ENCODE results near the gene STK24.

The STK24 gene

GRCh38 chr13:98508280-98508679 lies 68.6 kb downstream of the STK24 start:
- DNase-seq, result no peak

GRCh38 chr13:98507282-98507797 lies 69.6 kb downstream of the STK24 start:
- peak; percentile 90 for DNase-seq

GRCh38 chr13:98506728-98507230 lies 70.1 kb downstream of the STK24 start:
- DNase-seq, result no peak

GRCh38 chr13:98506322-98506721 lies 70.6 kb downstream of the STK24 start:
- DNase-seq, result no peak

- DNase-seq, result no peak
Measured at GRCh38 chr13:98505217-98505616, 71.7 kb downstream of the STK24 start.

GRCh38 chr13:98504371-98504963 lies 72.4 kb downstream of the STK24 start:
- DNase-seq, result no peak

GRCh38 chr13:98504029-98504351 lies 72.9 kb downstream of the STK24 start:
- DNase-seq, result no peak

GRCh38 chr13:98503175-98504028 lies 73.5 kb downstream of the STK24 start:
- no peak for DNase-seq

- no peak for DNase-seq
Measured at GRCh38 chr13:98500963-98501421, 75.9 kb downstream of the STK24 start.

- DNase-seq, result no peak
Measured at GRCh38 chr13:98496966-98497365, 79.9 kb downstream of the STK24 start.

- no peak for DNase-seq
Measured at GRCh38 chr13:98496479-98496791, 80.5 kb downstream of the STK24 start.

GRCh38 chr13:98495627-98496478 lies 81.1 kb downstream of the STK24 start:
- no peak for DNase-seq

GRCh38 chr13:98494769-98495168 lies 82.1 kb downstream of the STK24 start:
- DNase-seq, result no peak

GRCh38 chr13:98493042-98493712 lies 83.7 kb downstream of the STK24 start:
- no peak for DNase-seq

GRCh38 chr13:98492335-98493041 lies 84.4 kb downstream of the STK24 start:
- DNase-seq, result no peak

- DNase-seq, result no peak
Measured at GRCh38 chr13:98490866-98491265, 86.0 kb downstream of the STK24 start.

- no peak for DNase-seq
Measured at GRCh38 chr13:98490195-98490836, 86.6 kb downstream of the STK24 start.

- no peak for DNase-seq
Measured at GRCh38 chr13:98489446-98490194, 87.3 kb downstream of the STK24 start.

GRCh38 chr13:98488736-98489135 lies 88.2 kb downstream of the STK24 start:
- no peak for DNase-seq

- DNase-seq, result no peak
Measured at GRCh38 chr13:98487522-98487921, 89.4 kb downstream of the STK24 start.

- no peak for DNase-seq
Measured at GRCh38 chr13:98487016-98487415, 89.9 kb downstream of the STK24 start.

Data from DMS79 (cell line).